CD4-positive, alpha-beta T cell treated with Interleukin-15 for 4 hours (primary cell): ENCODE measurements around the gene PKP4.
A peak's percentile ranks its signal among the peaks of the same experiment; 100 is the strongest.
"Not testable (repeated sequence)": the region's sequence is repeated elsewhere in the genome, so short reads cannot be mapped to it uniquely, and the experiment has no call there.

ENCODE experiments used
- DNase-seq: peaks from one replicate; pipeline ENCODE4 v3.0.0-alpha.2; 2020; ENCODE audit warnings: low spot score

PKP4 gene, protein sequence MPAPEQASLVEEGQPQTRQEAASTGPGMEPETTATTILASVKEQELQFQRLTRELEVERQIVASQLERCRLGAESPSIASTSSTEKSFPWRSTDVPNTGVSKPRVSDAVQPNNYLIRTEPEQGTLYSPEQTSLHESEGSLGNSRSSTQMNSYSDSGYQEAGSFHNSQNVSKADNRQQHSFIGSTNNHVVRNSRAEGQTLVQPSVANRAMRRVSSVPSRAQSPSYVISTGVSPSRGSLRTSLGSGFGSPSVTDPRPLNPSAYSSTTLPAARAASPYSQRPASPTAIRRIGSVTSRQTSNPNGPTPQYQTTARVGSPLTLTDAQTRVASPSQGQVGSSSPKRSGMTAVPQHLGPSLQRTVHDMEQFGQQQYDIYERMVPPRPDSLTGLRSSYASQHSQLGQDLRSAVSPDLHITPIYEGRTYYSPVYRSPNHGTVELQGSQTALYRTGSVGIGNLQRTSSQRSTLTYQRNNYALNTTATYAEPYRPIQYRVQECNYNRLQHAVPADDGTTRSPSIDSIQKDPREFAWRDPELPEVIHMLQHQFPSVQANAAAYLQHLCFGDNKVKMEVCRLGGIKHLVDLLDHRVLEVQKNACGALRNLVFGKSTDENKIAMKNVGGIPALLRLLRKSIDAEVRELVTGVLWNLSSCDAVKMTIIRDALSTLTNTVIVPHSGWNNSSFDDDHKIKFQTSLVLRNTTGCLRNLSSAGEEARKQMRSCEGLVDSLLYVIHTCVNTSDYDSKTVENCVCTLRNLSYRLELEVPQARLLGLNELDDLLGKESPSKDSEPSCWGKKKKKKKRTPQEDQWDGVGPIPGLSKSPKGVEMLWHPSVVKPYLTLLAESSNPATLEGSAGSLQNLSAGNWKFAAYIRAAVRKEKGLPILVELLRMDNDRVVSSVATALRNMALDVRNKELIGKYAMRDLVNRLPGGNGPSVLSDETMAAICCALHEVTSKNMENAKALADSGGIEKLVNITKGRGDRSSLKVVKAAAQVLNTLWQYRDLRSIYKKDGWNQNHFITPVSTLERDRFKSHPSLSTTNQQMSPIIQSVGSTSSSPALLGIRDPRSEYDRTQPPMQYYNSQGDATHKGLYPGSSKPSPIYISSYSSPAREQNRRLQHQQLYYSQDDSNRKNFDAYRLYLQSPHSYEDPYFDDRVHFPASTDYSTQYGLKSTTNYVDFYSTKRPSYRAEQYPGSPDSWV

DNA sequence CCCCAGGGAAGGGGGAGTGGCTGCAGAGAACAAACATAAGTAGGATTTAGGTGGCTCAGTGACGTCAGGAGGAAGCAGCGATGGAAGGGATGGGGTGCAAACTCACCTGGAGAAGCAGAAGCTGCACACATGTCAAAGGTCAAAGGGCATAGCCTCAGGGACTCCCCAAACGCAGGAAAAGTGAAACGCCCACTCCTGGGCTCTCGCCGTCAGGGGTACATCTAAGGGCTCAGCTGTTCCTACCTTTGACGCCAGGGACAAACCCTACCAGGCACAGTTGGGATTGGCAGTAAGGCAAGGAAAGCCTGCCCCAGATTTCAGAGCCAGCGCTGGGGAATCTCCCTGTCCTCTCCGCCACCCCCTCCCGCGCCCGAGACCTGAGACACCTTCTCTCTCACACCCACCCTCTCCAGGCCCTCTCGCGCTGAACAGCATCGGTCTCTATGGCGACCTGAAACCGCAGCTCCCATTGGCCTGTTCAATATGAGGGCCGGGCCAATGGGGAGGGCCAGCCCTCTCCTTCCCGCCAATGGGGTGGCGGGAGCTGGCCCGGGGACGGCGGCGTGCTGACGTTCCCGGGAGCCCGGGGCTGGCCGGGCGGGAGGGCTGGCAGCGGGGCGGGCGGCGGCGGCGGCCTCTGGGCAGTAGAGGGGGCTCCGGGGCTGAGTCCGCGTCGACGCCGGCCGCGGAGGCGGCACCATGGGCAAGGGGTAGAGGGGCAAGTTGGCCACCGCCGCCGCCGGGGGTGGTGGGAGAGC, at the start of gene PKP4, which contains the start of gene CCDC148:
Gene PKP4, plus strand, starts transcription at position 644 of the 758 bp plus-strand sequence. CDS start 76,233 bp downstream, outside the sequence.
Gene CCDC148, minus strand, starts transcription at position 445 of the 758 bp plus-strand sequence. Its CDS starts 314 bp downstream, at position 131.
- peak; percentile 91 for DNase-seq

DNA sequence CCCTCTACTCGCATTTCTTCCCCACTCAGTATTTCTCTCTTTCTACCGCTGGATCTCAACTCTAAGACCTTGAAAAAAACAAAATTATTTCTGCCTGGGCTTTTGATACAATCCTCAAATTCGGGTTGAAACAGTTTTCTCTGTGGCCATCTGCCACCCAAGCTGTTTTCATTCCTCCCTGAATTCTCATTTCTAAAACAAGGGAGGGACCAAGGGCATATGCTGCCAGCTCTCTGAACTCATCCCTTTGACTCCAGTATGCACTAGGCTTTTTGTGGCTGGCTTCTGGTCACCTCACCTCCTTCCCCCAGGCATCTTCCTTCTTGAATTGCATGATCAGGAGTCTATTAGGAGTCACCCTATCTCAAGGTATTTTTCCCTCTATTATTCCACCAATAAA, 49.7 kb upstream of the PKP4 start:
- no peak for DNase-seq

DNA sequence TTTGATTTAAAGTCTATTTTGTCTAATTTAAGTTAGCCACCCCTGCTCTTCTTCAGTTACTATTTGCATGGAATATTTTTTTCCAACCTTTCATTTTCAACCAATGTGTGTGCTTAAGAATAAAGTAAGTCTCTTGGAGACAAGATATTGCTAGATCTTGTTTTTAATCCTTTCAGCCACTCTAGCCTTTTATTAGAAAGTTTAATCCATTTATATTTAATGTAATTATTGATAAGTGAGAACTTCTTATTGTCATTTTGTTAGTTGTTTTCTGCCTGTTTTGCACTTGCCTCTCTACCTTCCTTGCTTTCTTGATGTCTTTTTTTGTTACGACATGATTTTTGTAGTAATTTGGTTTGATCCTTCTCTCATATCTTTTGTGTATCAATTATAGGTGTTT, 46.6 kb upstream of the PKP4 start:
- DNase-seq, result no peak

DNA sequence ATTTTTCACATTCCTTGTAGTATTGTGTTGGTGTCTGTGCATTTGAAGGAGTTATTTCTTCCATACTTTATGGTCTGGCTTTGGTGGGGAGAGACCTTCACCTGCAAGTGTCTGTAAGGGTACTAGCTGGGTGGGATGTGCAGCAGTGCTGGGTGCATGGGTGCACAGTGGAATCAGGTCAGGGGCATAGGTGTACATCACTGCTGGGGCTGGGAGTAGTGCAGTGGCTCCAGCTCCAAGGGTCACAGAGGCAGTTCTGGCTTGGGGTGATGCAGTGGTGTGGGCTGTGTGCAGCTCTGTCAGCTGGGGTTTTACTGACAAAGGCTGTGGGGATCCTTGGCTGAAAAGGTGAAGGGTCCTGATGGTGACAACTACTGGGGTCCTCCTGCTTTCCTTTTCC, 45.0 kb upstream of the PKP4 start:
- DNase-seq, result no peak

DNA sequence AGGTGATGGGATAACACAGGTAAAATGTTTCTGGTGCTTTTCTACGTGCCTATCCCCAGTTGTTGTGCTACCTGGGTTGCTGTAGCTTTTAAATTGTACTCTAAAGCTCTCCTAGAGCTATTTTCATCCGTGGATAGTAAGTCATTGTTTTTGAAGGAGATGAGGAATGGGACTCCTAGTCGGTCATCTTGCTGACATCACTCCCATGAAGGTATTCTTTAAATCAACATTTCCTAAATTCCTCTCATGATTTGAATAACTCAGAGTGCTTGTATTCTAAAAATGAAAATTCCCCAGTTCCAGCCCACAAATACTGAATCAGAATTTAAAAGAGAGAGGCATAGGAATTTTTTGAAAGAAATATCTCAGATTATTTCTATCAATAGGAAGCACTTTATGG, 44.5 kb upstream of the PKP4 start:
- DNase-seq, result no peak

DNA sequence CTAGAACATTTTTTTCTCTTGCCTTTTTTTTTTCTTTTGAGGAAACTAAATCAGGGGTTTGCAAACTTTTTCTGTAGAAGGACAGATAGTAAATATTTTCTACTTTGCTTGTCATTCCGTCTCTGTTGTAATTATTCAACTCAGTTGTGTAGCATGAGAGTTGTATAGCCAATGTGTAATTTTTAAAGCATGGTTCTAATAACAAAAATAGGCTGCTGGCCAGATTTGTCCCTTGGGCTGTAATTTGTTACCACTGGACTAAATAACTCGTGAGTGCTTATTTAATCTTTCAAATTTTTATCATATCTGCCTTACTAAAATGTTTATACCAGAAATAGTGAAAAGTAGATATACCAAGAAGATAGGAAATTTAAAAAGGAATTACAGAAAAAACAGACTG, 43.2 kb upstream of the PKP4 start:
- no peak for DNase-seq

DNA sequence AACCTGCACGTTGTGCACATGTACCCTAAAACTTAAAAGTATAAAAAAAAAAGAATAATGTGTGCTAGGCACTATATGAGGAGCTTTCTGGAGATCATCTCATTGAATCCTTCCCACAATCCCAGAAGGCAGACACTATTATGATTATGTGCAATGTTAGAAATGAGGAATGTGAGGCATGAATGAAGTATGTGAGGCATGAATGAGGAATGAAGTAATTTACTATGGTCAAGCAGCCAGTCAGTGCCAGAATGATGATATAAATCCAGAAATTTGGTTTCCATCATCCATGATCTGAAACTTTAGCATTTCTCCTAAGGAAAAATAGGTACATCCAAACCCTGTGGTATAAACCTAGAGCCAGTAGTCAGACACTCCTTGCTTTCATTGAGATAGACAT, 42.2 kb upstream of the PKP4 start:
- DNase-seq, result no peak

DNA sequence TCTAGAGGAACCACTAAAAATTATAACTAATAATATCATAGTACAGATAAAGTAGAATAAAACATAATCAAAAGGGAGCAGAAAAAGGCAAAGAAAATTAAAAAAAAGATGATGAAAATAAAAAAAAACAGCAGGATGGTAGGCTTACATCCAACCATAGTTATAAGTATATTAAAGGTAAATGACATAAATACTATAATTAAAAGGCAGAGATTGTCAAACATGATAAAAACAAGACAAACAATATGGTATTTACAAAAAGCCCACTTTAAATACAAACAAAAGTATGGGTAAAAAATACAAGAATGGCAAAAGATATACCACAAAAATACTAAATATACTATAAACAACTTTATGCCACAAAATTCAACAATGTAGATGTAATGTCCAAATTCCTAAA, 24.6 kb upstream of the PKP4 start:
- no peak for DNase-seq

DNA sequence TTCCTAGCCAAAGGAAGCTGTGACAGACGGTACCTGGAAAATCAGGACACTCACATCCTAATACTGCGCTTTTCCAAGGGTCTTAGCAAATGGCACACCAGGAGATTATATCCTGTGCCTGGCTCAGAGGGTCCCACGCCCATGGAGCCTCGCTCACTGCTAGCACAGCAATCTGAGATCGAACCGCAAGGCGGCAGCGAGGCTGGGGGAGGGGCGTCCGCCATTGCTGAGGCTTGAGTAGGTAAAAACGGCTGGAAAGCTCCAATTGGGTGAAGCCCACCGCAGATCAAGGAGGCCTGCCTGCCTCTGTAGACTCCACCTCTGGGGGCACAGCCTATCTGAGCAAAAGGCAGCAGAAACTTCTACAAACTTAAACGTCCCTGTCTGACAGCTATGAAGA, 23.0 kb upstream of the PKP4 start:
- not testable (repeated sequence) for DNase-seq

DNA sequence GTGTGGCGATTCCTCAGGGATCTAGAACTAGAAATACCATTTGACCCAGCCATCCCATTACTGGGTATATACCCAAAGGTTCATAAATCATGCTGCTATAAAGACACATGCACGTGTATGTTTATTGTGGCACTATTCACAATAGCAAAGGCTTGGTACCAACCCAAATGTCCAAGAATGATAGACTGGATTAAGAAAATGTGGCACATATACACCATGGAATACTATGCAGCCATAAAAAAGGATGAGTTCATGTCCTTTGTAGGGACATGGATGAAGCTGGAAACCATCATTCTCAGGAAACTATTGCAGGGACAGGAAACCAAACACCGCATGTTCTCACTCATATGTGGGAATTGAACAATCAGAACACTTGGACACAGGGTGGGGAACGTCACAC, 17.7 kb upstream of the PKP4 start:
- not testable (repeated sequence) for DNase-seq

DNA sequence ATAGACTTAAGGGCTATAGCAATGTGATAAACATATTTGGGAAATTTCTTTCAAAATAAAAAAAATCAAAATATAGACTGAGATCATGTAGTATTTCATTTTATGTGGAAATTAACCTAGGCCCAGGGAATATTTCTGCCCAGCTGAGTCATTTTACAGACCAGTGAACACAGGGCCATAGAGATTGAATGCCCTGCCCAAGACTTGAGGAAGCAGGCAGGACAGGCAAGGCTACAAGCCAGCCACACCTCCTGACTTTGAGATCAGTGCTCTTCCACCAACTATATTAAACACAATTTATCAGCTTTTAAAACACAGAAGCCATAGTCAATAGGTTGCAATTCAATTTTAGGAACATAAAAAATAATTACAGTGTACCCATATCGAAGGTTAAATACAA, 13.1 kb upstream of the PKP4 start:
- DNase-seq, result no peak

DNA sequence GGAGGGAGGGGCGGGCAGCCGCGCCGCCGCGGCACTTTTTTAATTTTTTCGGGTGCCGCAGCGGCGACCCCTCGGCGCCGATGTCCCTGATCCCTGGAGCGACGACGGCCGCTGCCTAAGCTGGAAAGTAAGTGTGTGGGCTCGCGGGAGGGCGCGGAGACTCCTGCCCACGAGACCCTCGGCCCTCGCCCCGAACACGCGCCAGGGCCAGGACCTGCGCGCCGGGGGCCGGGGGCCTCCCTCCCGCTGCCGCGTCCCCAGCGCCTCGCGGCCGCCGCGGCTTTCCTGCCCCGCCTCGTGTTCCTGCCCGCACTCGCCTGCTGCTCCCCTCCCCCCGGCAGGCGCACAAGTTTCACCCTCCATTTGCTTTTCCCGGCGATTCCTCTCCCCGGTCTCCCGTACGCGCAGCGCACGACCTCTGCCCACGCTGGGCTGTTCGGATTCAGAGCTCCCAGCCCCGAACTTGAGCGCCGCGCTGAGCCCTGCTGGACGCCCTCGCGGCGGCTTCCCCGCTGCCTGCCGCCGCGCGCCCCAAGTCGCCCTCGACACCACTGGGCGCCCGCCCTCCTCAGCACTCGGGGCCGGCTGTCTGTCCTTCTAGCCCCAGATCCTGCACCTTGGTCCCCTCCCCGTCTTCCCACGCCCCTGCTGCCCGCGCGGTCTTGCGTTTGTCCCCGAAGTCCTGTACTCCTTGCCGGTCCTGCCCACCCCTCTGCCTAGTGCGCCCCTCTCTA, 507 bp downstream of the PKP4 start:
- peak; percentile 41 for DNase-seq

DNA sequence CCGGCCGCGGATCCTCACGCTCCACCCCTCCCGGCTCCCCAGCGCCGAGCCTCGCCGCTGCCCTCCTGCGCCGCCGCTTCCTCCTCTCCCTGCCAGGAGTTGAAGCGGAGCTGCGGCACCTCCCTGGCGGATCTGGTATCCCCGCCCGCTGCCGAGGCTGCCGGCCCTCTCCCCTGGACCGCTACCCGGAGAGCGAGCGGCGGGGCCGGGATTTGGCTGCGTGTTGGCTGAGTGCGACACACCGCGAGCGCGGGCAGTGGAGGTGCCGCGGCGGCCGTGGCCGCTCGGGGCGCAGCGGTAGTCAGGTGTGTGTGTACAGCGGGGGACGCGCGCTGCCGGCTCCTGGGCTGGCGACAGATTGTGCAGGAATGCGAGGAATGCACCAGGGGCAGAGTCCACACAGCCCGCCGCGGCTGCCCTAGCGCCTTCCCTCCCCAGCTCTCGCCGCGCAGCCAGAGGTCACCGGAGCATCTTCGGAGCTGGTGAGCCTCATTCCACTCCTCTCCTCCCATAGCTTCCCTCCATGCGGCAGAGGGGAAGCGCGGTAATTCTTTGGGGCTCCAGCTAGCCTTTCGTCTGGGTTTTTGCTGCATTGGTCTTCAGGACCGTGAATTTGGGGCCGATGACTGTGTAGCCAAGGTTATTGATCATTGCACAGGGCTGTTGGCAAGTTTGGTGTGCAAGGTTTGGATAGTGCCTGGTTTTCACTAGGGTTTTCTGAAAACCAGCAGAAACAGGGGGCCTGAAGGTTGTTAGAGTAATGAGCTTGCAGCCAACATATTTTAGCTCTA, 1.3 kb downstream of the PKP4 start:
- peak; percentile 56 for DNase-seq

DNA sequence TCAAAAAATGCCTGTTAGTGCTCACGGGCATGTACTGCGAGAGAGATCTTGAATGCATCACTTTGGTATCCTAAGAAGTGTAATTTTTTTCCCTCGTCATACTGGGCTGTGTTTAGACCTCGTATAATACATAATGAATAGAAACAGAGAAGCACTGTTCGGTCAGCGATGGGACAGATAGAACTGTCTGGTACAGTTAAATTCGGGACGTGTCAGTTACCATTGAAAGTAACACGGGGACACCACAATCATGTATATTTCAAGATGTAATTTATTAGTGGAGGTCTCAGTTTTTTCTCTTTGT, 1.8 kb downstream of the PKP4 start:
- no peak for DNase-seq

DNA sequence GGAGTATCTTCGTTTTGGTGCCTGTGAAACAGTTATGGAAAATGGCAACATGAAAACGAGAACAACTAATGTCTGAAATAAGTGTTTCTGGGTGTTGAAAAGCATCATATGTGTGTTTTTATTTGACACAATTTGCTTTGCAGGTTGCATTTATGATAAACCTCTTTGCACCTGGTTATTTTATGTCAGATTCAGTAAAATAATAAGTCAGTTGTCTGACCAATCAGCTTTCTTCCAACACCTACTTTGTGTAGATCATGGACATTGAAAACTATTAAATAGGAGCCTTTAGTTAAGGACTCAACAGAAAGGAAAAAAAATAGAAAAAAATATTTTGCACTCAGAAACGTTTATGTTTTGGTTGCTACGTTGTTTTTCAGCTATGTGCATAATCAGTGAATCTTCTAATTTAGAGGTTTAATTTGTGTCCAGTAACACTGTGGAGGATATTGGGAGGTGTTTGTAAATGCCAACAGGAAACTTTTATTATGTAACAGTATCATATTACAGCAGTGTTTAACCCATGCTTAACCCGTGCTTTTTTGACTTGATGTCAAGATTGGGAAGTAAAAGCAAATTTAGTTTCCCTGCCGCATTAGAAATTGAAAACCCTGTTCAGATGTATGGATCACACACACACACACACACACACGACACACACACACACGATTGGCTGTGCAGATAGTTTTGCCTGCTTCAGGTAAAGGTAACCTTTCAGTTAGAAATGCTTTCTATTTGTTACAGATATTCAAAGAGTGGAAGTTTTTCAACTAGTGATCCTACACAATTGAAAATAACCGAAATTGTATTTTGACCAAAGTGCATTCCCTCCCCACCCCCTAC, 2.6 kb downstream of the PKP4 start:
- DNase-seq, result no peak

DNA sequence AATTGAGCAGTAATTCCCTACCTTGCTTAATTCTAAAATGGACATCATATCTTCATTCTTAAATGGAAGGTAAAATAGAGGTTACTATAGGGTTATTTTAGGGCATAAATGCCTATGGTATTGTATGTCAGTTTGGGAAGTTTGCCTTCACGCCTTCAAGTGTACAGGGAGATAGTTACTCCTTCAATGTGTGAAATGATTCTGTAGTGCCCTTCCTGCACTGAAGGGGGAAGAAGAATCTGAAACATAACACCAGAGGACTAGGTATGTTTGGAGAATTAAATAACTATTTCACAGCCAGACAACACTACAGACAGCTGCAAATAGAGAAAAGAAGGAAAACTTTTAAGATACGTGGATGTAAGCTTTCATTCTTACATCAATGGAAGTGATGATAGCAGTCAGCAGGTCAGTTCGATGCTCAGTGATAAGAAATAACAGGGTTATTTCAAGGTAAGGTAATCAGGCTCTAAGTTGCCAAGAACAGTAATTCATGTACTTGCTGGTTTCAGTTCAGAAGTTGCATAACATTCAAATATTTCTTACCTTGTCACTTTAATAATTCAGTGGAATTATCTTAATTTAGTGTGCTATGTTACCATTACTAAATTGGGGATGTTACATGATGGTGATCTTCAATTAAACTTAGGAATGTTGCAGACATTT, 4.0 kb downstream of the PKP4 start:
- no peak for DNase-seq

DNA sequence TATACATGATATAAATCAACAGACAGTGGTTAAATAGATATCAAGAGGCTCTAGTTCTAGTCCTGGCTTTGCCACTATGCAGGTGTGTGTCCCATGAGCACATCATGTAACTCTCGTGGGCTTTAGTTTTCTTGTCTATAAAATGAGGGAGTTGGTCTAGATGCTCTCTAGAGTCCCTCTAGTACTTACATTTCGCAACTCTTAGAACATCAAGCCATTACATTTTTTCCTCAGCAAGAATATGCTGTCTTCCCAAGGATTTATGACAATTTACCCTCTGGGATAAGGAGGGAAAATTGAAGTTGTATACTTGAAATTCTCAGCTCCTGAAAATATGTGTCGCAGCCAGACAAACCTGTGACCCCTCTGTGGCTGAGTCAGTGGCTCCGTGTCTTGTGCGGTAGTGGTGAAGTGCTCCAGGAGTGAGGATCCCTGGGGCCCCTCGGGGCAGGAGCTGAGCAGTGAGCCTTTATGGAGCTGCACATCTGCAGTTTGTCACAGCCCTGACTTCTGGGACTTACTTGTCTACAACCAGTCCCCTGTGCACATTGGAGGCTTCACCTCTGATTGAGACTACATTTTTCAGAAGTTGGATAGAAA, 6.8 kb downstream of the PKP4 start:
- DNase-seq, result no peak
